A204.1 (cell line): Measurements from ENCODE around the gene NCAM2.

Experiments
- FAIRE-seq: peaks from 2 replicates; lab custom pipeline; 2012; peaks lifted over from hg19 to GRCh38; lab: Jason Lieb, UNC

The NCAM2 gene

DNA sequence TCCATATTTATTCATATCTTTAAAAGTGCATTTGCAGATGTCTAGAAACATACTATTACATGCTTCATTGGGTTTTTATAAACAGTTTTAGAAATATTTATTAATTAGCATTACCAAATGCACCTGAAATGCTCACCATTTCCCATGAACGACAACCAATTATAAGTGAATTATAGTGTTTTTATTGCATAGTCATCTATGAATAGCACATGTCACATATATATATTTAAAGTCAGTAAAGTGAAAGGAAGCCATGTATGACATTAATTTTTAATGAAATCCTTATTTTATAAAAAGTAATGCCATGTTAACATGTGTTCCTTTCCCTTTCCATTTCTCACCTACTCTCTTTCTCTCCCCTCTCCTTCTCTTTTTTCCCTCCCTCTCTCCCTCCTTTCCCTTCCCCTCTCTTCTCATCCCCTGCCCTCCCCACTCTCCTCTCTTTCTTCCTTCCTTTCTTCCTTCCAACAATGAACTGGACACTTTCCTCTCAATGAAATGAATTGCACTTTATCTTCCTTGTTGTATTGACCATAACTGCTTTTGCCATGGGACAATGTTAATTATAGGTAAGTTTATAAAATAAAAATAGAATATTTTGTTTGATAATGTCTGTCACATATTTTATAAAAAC lies 179.3 kb downstream of the NCAM2 start:
- no peak for FAIRE-seq

DNA sequence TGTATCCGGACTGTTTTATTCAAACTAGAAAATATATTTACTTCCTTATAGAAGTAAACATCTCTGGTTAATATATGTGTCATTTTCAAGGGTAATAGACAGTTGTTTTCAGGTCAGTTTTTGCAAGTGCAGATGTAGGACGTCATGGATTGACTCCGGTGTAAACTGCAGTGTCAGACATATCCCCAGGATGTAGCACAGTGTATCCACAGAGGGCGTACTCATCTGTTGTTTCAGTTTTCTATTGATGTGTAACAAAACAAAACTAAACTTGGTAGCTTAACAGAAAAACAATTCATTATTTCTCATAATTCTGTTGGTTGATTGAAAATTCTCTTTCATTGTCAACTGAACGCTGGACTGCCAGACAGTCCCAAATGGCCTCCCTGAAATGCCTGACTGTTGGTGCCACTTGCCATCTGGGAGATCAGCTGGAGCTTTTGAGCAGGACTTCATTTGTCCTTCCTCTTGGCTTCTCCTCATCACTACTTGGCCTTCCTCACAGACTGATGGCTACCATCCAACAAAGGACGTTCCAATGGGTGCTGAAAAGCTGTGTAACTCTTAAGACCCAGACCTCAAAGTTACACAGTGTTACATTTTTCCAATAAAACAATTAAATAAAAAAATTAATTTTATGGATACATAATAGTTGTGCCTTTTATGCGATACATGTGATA lies 181.6 kb downstream of the NCAM2 start:
- FAIRE-seq = no peak

DNA sequence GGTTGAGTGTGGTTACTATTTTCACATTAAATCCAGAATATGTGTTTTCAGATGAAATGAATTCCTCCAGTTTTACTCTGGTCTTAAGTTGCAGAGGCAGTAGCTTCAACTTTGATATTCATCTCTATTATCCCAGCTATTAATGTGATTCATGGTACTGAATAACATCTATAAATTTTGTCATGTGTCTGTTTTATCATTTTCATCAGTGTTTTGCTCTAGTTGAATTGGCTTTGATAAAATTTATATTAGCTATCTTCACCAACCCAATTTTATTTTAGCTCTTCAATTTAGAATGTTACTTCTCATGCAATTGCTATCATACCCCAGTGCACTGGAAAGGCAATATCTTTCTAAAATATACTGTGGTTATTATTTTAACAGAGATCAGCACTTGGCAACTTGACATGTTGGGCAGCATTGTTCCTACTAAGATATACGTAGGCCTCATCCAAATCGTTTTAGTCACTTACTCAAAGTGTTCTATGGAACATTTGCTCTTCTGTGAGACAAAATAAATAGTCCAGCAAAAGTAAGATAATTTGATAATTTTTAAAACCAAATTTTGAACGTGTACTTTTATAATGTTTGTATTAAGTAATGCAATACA lies 184.3 kb downstream of the NCAM2 start:
- no peak for FAIRE-seq

DNA sequence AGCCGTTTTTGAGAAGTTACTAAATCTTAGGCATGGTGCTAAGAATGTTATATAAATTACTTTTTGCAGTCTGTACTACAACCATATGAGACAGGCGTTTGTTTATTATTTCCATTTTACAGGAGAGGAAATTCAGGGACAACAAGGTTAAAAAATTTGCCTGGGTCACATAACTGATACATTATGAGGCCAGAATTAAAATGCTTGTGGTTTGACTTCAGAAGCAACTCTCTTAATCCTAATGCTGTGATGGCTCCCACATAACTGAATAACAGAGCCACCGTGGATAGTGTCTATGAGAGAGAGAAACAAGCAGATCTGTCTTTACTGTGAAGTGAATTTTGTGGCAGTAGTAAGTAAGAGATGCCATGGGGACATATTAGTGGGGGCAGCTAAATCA lies 184.9 kb downstream of the NCAM2 start:
- FAIRE-seq = no peak

DNA sequence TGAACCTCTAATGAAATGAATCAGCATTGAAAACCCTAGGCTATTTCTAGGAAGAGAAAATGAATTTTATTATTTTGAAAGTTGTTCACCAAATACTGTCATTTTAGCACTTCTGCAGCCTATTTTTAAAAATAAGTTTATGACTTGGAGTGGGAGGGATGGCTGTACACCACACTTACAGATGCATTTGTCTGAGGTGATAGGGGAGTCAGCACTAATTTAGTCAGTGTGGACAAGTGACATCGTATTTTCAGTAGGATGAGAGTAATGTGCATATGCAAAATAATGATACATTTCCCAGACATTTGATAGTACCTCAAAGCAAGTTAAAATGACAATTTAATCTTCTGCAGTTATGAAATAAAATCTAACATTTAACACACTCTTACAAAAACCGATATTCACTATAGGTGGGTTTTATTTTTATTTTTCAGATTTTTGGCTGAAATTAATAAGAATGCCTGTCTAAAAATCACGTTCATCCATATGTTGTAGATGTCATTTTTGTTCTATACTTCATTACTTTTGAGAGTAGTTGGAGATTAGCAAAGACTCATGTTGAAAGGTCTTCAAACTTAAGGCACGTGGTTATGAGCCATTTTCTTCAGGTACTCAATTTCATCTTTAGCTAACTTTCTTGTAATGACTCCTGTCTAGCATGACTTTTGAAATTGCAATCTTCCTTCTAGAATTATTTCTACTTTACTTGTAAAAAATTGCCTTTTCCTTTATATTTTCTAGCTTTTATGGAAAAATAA lies 186.7 kb downstream of the NCAM2 start:
- FAIRE-seq = no peak

DNA sequence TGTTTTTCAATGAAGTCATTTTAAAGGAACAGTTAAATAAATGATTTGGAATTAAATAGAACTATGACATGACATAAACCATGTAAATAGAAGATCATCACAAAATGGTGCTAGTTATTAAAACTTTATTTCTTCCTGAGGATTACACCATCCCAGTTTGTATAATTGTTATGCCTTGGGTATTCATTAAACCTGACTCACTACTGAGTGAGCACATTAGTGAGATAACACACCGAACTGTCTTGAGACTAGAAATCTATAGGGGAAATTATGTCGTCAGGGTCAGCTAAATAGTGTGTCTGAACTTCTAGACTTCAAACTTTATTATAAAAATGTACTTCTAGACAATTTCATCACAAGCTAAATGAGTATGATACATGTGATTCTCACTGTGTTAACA lies 189.4 kb downstream of the NCAM2 start:
- FAIRE-seq = no peak

DNA sequence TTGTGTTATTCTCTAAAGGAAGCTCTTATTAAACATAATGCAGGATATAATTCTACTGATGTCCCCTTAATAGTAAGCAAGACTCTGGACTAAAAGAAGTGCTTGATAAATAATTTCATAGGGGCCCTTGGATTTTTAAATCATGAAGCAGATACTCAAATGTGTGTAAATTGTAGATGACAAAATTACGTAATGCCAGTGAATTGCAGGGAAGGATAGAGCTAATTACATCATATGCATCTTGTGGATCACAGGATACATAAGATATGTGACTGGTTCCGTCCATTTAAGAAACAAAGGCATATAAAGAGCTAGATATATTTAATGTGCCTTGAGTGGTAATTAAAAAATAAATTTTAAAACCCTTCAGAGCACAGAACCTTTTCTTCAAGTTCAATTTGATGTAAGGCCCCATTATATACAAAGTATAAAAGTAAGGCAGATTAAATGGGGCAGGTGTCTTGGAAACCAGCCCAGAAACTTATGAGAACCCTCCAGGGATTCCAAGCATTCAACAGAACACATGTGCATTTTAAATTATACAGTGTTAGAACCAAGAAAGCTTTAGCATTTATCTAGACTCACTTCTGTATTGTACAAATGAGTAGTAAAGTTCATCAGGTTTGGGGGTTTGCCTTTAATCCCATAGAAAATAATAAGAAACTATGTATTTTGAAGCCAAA lies 190.4 kb downstream of the NCAM2 start:
- FAIRE-seq = no peak

DNA sequence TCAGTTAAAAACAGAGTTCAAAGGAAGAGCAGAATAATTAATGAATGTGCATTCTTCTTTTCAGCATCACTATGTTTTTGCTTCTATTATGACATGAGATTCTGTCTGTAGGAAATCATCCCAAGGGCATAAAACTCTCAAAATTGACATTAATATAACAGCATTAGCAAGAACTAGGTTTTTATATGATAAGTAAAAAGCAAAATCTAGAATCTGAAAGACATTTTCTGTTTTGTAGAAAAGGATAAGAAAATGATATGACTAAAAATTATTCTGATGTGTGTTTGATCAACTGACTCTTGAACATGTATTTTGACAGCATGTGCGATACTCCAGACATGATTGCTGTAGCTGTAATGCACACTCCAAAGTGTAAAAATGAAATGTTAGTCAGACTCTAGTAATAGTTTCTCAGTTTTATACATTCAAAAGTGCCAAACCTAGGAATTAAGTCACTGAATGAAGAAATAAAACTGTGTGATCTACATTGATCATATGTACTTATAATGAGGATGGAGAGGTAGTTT lies 197.3 kb downstream of the NCAM2 start:
- no peak for FAIRE-seq

DNA sequence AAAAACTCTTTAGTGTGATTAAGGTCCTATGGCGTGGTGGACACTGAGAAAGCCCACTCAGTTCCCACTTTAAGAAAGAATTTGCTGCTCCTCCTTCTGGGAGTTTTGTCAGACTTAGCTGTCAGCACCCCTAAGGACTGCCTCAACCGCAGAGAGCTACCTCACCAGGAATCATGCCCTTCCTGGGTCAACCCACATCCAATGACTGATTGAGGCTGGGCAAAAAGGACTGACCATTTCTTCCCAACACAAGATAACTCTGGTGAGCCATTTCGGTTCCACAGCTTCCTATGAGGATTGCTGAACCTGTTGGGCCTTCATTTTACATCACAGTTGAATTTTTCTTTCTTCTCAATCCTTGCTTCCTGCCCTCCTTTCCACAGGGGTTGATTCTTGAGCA lies 197.9 kb downstream of the NCAM2 start:
- FAIRE-seq = no peak

DNA sequence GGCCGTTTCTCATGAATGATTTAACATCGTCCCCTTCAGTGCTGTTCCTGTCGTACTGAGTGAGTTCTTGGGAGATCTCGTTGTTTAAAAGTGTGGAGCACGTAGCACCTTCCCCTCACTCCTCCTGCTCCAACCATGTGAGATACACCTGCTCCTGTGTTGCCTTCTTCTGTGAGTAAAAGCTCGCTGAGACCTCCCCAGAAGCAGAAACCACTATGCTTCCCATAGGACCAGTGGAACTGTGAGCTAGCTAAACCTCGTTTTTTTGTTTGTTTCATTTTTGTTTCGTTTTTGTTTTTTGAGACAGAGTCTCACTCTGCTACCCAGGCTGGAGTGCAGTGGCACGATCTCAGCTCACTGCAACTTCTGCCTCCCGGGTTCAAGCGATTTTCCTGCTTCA lies 198.6 kb downstream of the NCAM2 start:
- no peak for FAIRE-seq

DNA sequence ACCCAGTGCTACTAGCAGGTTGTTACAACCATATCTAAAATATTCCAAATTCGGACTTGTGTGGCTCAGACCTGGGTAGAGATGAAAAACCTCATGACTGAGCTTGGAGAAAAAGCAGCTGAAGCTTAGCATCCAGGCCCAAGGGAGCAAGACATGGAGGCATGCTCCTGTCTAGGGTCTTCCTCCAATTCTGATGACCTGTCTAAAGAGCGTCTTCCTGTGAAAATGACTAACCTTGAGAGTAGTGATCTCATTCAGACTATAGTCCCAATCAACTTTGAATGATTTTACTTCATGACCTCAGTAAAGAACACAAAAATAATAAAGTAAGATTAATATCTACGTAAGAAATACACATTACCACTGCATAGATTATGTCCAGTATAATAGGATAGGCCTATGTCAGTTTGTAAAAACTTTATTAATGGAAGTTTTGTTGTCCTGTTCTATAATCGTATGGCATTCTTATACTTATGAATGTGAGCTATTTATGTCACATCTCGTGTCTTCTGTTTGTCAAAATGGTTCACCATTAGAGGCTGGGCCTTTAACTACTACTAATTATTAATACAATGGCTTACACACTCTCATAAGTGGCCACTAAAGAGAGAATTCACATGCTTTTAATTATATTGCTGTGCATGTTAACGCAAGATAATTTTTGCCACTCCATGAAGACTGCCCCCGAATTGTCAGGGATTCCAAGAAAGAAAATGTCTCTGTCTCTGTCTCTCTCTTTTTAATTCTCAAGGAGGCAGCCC lies 201.3 kb downstream of the NCAM2 start:
- FAIRE-seq = no peak

DNA sequence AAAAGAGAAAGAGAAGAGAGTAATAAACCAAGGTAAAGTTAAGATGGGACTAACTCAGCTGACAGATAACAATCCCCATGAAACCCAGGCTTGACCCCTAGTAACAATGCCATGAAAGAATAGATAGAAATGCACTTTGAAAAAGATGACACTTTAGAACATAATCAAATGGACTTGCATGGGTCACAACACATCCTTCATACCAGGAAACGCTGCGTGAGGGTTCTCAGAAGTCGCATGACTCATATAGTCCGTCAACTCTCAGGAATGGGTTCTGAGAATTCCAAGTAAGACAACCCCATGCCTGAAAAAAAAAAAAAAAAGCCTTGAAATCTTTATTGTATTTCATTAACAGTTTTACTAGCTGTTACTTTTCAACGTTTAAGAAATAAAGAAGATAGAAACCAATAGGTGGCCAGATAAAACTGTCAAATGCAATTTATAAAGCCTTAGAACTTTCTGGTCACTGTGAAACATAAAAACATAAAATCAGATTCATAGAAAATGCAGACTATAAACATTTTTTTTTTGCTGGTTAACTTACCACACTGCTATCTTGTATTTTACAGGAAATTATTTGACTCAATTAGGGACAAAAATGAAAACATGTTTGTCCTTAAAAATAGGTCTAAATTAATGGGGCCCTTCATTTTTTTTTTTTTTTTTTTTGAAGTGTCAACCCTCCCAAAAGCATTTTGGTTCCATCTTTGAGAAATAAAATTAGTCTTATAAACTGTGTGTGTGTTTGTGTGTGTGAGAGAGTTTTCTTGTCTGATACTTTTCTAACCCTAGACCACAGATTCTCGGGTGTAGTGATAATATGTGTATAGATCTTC lies 202.1 kb downstream of the NCAM2 start:
- FAIRE-seq = peak; percentile 92

DNA sequence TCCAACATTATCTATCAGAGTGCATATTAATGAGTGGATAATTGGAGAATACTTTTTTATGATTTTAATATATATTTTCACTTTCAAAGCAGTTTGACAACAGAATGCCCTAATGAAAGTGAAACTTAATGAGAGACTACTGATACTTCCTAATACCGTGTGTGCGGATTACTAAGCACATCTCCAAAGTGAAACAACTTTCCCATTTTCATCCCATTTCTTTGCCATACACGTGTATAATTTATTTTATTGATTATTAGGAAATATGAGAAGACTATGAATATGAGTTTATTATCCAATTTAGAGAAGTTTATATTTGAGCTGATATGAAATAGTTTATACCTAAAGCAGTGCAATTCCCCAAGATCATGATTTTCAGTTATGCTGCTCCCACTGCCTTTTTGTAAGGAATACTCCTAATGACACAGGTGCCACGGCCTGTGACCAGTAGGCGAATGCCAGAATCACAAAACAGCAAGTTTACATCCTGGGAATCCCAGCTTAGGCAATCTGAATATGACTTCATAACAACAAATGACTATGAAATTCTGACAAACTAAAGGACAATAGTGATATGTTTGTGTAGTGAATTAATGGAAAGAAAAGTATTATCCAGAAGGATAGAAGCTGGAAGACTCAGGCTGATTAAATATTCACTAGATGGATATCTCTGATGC lies 202.9 kb downstream of the NCAM2 start:
- FAIRE-seq = peak; percentile 92

DNA sequence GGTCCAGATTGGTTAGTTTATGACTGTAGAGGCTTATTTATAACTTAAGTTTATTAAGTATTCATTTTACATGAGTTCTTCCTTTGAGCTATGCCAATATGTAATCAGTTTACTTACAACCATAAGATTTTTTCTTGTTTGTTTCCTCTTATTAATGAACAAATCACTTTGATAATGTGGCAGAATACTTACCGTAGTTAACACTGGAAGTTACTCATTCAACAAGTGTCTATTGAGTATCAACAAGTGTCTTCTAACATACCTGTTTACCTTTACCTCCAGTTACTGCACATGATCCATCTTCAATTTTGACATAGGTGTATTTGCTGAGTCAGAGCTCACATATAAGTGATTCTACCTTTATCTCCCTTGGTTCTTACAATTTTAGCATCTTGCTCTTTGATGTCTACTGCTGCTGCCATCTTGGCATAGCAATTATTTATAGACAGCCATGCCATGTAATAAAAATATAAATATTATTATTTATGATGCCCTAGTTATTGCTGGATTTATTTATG lies 205.7 kb downstream of the NCAM2 start:
- FAIRE-seq = no peak

DNA sequence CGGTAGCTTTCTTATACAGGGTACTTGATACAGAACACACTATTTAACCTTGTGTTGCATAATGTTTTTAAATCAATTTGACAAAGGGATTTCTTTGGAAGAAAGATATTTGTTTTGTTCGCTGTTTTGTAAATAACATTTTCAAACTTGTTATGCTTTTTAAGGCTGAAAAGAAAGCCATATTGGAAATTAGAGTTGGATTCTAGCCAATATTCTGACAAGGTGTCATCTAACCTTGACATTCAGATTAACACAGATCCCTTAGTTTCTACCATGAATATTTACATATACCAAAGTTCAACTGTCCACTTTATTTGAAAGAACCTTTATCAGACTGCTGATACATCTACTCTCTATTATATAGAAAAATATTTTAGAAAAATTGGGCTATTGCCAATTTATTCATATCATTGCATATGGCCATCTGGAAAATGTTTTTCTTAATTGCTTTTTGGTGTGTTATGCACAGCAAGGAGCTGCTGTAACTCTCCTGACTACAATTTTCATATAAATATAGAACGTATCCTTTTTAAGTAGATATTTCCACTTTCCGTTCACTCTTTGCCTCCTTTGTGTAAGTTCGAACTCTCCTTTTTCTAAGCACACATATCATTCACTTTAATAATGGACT lies 206.3 kb downstream of the NCAM2 start:
- no peak for FAIRE-seq

DNA sequence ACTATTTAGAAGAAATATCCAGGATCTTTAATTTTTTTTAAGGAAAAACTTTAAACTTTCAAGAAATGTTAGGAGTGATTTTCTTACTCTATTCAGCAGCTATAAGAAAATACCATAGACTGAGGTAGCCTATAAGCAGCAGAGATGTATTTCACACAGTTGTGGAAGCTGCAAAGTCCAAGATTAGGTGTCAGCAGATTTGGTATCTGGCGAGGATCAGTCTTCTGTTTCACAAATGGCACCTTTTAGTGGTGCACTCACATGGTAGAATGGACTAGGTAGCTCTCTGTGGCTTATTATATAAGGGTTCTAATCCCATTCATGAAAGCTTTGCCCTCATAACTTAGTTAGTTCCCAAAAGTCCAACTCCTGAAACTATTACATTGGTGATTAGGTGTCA lies 207.4 kb downstream of the NCAM2 start:
- no peak for FAIRE-seq

DNA sequence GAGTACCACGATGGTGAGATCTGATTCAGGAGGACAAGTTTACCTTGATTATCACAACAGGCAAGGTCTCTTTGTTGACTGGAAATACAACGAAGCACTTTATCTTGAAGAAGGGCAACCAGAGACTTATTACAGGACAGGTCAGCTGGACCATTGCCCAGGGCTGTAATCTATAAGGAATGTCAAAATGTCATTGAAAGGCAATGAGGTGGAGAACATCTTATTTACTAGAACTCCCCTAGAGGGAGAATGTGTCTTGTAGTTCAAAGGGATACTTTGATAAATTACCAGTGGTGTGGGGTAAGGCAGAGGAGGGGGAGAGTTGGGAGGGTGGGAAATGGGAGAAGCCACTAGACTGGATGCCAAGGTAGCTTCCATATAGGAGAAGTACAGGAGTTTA lies 212.3 kb downstream of the NCAM2 start:
- no peak for FAIRE-seq

DNA sequence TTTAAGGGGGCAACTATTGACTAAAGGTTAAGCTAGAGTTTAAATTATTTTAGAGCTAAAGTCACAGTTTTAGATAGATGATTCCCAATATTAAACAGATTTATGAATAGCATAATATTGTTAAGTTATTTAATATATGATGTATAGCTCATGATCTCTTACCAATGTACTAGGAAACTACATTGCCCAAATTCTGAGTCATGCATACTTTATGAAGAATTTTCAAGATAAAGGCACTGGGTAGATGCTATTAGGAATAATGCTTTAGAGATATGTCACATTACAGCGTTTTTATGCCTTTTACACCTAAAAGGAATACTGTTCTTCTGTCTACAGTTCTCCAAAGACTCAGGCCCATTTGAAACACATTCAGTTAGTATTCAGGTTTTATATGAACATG lies 215.1 kb downstream of the NCAM2 start:
- FAIRE-seq = no peak

DNA sequence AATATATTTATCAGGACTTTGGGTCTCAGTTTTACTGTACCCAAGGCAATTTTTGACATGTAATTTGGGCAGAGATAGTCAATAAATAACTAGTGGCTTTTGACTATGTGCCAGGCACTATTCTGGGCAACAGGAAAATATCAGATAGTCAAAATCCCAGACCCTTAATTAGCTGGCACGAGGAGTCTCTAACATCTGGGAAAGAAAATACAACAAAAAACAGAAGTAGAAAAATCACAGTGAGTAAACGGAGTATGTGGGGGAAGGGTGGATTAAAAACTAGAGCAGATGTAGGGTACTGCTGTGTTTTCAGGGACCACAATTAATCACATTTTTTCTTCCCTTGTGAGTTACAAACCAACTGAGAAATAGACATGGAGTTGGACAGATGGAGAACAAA lies 217.8 kb downstream of the NCAM2 start:
- FAIRE-seq = no peak
